MM.1S (cell line): ENCODE results near the gene KRT13.

Experiments
- DNase-seq: peaks from one replicate; pipeline ENCODE4 v3.0.0-alpha.2; 2015
- H2AFZ ChIP-seq: fragments of 300-600 bp; sonication (generic); 2 replicates; pipeline ENCODE4 v1.6.0; 2016; ENCODE audit warnings: antibody characterized with exemption, low read length
- H3F3A ChIP-seq: fragments of 300-600 bp; sonication (generic); 2 replicates; pipeline ENCODE4 v1.6.1; 2016; ENCODE audit warnings: mild to moderate bottlenecking, antibody characterized with exemption, low read length, moderate library complexity, mixed read lengths; ENCODE audit not compliant: insufficient read depth
- H3K27ac ChIP-seq: fragments of 300-600 bp; sonication (generic); 2 replicates; pipeline ENCODE4 v1.5.1; 2016; ENCODE audit warnings: mild to moderate bottlenecking, low read length
- H3K27me3 ChIP-seq: fragments of 300-600 bp; sonication (generic); replicated peaks from 2 replicates; pipeline ENCODE4 v1.6.0; 2016; ENCODE audit warnings: low read length; ENCODE audit not compliant: insufficient read depth
- H3K36me3 ChIP-seq: fragments of 300-600 bp; sonication (generic); replicated peaks from 2 replicates; pipeline ENCODE4 v1.6.1; 2016; ENCODE audit warnings: mild to moderate bottlenecking, low read length, mixed read lengths; ENCODE audit not compliant: insufficient read depth
- H3K4me1 ChIP-seq: fragments of 300-600 bp; sonication (generic); 2 replicates; pipeline ENCODE4 v1.6.1; 2016; ENCODE audit warnings: low read length, mixed read lengths
- H3K4me2 ChIP-seq: fragments of 300-600 bp; sonication (generic); 2 replicates; pipeline ENCODE4 v1.6.0; 2016; ENCODE audit warnings: low read depth, low read length
- H3K4me3 ChIP-seq: fragments of 300-600 bp; sonication (generic); 2 replicates; pipeline ENCODE4 v1.5.1; 2016; ENCODE audit warnings: low read length, mixed read lengths
- H3K79me2 ChIP-seq: fragments of 300-600 bp; sonication (generic); 2 replicates; pipeline ENCODE4 v1.6.1; 2016; ENCODE audit warnings: mixed run types, low read length, mixed read lengths
- H3K9ac ChIP-seq: fragments of 300-600 bp; sonication (generic); 2 replicates; pipeline ENCODE4 v1.6.1; 2016; ENCODE audit warnings: low read length, mixed read lengths
- H3K9me2 ChIP-seq: fragments of 300-600 bp; sonication (generic); replicated peaks from 2 replicates; pipeline ENCODE4 v1.6.1; 2016; ENCODE audit warnings: mild to moderate bottlenecking, low read length, mixed read lengths; ENCODE audit not compliant: insufficient read depth
- H3K9me3 ChIP-seq: fragments of 300-600 bp; sonication (generic); replicated peaks from 2 replicates; pipeline ENCODE4 v1.6.1; 2016; ENCODE audit warnings: mild to moderate bottlenecking, low read length, mixed read lengths; ENCODE audit not compliant: insufficient read depth
- H4K20me1 ChIP-seq: fragments of 300-600 bp; sonication (generic); 2 replicates; pipeline ENCODE4 v1.6.1; 2016; ENCODE audit warnings: mild to moderate bottlenecking, low read length, moderate library complexity, mixed read lengths; ENCODE audit not compliant: insufficient read depth
- CTCF ChIP-seq: fragments of 300-600 bp; sonication (generic); IDR thresholded peaks from 2 replicates; pipeline ENCODE4 v1.5.1; 2016; ENCODE audit warnings: antibody characterized with exemption, low read length, mixed read lengths
- EZH2 ChIP-seq: fragments of 300-600 bp; sonication (generic); optimal IDR thresholded peaks from 2 replicates; pipeline ENCODE3; 2017; ENCODE audit warnings: low read depth, mild to moderate bottlenecking, antibody characterized with exemption, low read length, mixed read lengths
- EZH2phosphoT487 ChIP-seq: fragments of 300-600 bp; sonication (generic); IDR thresholded peaks from 2 replicates; pipeline ENCODE4 v1.6.1; 2018; ENCODE audit warnings: antibody characterized with exemption, low read length

The KRT13 gene

GRCh38 chr17:41463746-41464145 lies 41.7 kb downstream of the KRT13 start:
- H3K9me3 ChIP-seq, result no peaks in the 10 kb centered on the region
- H3F3A ChIP-seq, result no peaks in the 10 kb centered on the region
- no peak overlapping the region for H2AFZ ChIP-seq
- no peak overlapping the region for H3K27ac ChIP-seq
- no peaks in the 10 kb centered on the region for H4K20me1 ChIP-seq
- H3K4me1 ChIP-seq, result no peaks in the 10 kb centered on the region
- 0 out of 2 replicates have a peak, but pooled peaks cover 4% of the 10 kb centered on the region for H3K27me3 ChIP-seq
- H3K79me2 ChIP-seq, result no peaks in the 10 kb centered on the region
- no peak overlapping the region for H3K4me2 ChIP-seq
- H3K36me3 ChIP-seq, result no peaks in the 10 kb centered on the region
- H3K4me3 ChIP-seq, result no peak overlapping the region
- TF ChIP-seq EZH2phosphoT487 (no peak), EZH2 (no peak), CTCF (no peak)
- H3K9me2 ChIP-seq, result no peaks in the 10 kb centered on the region
- no peak overlapping the region for H3K9ac ChIP-seq
- no peak for DNase-seq

GRCh38 chr17:41462705-41463104 lies 42.7 kb downstream of the KRT13 start:
- Histone ChIP-seq H3K4me3 (no peak overlapping the region), H3K36me3 (no peaks in the 10 kb centered on the region), H3K4me2 (no peak overlapping the region), H2AFZ (no peak overlapping the region), H3K27me3 (0 out of 2 replicates have a peak, but pooled peaks cover 4% of the 10 kb centered on the region), H3K79me2 (no peaks in the 10 kb centered on the region), H3K9ac (no peak overlapping the region), H3K9me2 (no peaks in the 10 kb centered on the region), H3F3A (no peaks in the 10 kb centered on the region), H4K20me1 (no peaks in the 10 kb centered on the region), H3K27ac (no peak overlapping the region), H3K4me1 (no peaks in the 10 kb centered on the region), H3K9me3 (no peaks in the 10 kb centered on the region)
- DNase-seq, result no peak
- TF ChIP-seq CTCF, result no peak
- no peak for TF ChIP-seq EZH2phosphoT487
- no peak for TF ChIP-seq EZH2

GRCh38 chr17:41457676-41458075 lies 47.7 kb downstream of the KRT13 start:
- H3K27ac ChIP-seq, result no peak overlapping the region
- no peaks in the 10 kb centered on the region for H4K20me1 ChIP-seq
- no peaks in the 10 kb centered on the region for H3K36me3 ChIP-seq
- TF ChIP-seq CTCF, result no peak
- no peak for TF ChIP-seq EZH2phosphoT487
- TF ChIP-seq EZH2, result no peak
- H3K9me3 ChIP-seq, result no peaks in the 10 kb centered on the region
- H3K9ac ChIP-seq, result no peak overlapping the region
- DNase-seq, result no peak
- no peak overlapping the region for H3K4me2 ChIP-seq
- no peaks in the 10 kb centered on the region for H3F3A ChIP-seq
- H3K9me2 ChIP-seq, result no peaks in the 10 kb centered on the region
- no peaks in the 10 kb centered on the region for H3K4me1 ChIP-seq
- no peaks in the 10 kb centered on the region for H3K27me3 ChIP-seq
- H3K4me3 ChIP-seq, result no peak overlapping the region
- H3K79me2 ChIP-seq, result no peaks in the 10 kb centered on the region
- no peak overlapping the region for H2AFZ ChIP-seq
